K562 (cell line): ENCODE data around the gene CHRM4. TPM values are rescaled to one million over a fixed set of nuclear protein-coding genes. Genes with fewer than 3 reads are reported as not detected.

Source experiments
- ATAC-seq: fragments of 200-7000 bp; cut with Tn5 transposase; 3 replicates; pipeline ENCODE4 v1.9.1; 2020; ENCODE audit warnings: moderate library complexity
- BruUV-seq: library from RNA; stranded (reverse); fragments of 400-500 nt; replicated peaks from 2 replicates; lab custom pipeline; 2021; lab: Mats Ljungman, UMichigan
- CTCF ChIA-PET: fragments of 300-600 bp; formaldehyde crosslinking; extraction: SDS; loops from one replicate; lab custom pipeline; 2021; ENCODE audit warnings: low intra/inter-chr PET ratio; lab: Yijun Ruan, JAX
- POLR2A ChIA-PET: fragments of 300-600, 350-650 bp; sonication (Branson Sonifier 250); formaldehyde crosslinking; extraction: SDS; loops from one replicate; lab custom pipeline; 2021; ENCODE audit warnings: antibody characterized with exemption, inconsistent platforms; lab: Yijun Ruan, JAX
- DNase-seq, 4 experiments: peaks; one replicate each; pipeline versions ENCODE4 v3.0.0 to v3.0.0-alpha.2; 2011 to 2018; ENCODE audit warnings: low spot score in 3 of 4, mixed read lengths in 3 of 4; ENCODE audit errors: extremely low read depth in 1 of 4
- FAIRE-seq: peaks from 2 replicates; lab custom pipeline; 2011; peaks lifted over from hg19 to GRCh38; lab: Jason Lieb, UNC
- H2AFZ ChIP-seq: 2 replicates; pipeline ENCODE4 v1.6.0; 2011; ENCODE audit warnings: low read depth, low read length, control low read depth, inconsistent platforms
- H3K27ac ChIP-seq: fragments of 200-600 bp; 3 replicates; pipeline ENCODE4 v1.8.0; 2011; ENCODE audit warnings: low read depth, mild to moderate bottlenecking, control low read depth, inconsistent platforms, low read length, moderate library complexity, mixed read lengths; ENCODE audit errors: extremely low read depth
- H3K27me3 ChIP-seq, 2 experiments: fragments of 300-600 bp in 1 of 2; 2 replicates in 1 of 2; 3 replicates in 1 of 2; pipeline versions ENCODE4 v1.6.0 to v1.8.0; 2011; ENCODE audit warnings: inconsistent platforms in 2 of 2, low read length in 2 of 2, mild to moderate bottlenecking in 1 of 2, mixed read lengths in 1 of 2, moderate library complexity in 1 of 2; ENCODE audit not compliant: control insufficient read depth in 2 of 2, insufficient read depth in 2 of 2
- H3K36me3 ChIP-seq: fragments of 300-600 bp; 3 replicates; pipeline ENCODE4 v1.8.0; 2011; ENCODE audit warnings: mild to moderate bottlenecking, low read length, inconsistent platforms; ENCODE audit not compliant: control insufficient read depth, insufficient read depth
- H3K4me1 ChIP-seq, 2 experiments: fragments of 200-600 bp in 1 of 2; replicated peaks in 1 of 2; 2 replicates in 1 of 2; 3 replicates in 1 of 2; pipeline versions ENCODE4 v1.5.1 to v1.8.0; 2011; ENCODE audit warnings: inconsistent platforms in 2 of 2, low read length in 2 of 2, mild to moderate bottlenecking in 1 of 2, mixed read lengths in 1 of 2, moderate library complexity in 1 of 2; ENCODE audit not compliant: control insufficient read depth in 2 of 2, insufficient read depth in 2 of 2
- H3K4me2 ChIP-seq: 2 replicates; pipeline ENCODE4 v1.6.1; 2011; ENCODE audit warnings: low read length, control low read depth, inconsistent platforms, mixed read lengths; ENCODE audit not compliant: insufficient read depth
- H3K4me3 ChIP-seq: fragments of 200-600 bp; sonication (generic), shearing (Covaris generic); 2 replicates; pipeline ENCODE4 v1.5.1; 2016; ENCODE audit warnings: control low read depth, inconsistent platforms
- H3K79me2 ChIP-seq: fragments of 200-600 bp; 3 replicates; pipeline ENCODE4 v1.8.0; 2011; ENCODE audit warnings: low read length, inconsistent platforms; ENCODE audit not compliant: control insufficient read depth, insufficient read depth
- H3K9ac ChIP-seq, 2 experiments: 2 replicates each; pipeline versions ENCODE4 v1.6.0 to v1.6.1; 2011; ENCODE audit warnings: low read depth in 2 of 2, low read length in 2 of 2, control low read depth in 1 of 2, inconsistent platforms in 1 of 2, mild to moderate bottlenecking in 1 of 2, mixed read lengths in 1 of 2; ENCODE audit not compliant: insufficient read depth in 1 of 2
- H3K9me1 ChIP-seq: one replicate; pipeline ENCODE4 v1.6.0; 2011; ENCODE audit warnings: inconsistent platforms, mild to moderate bottlenecking, low read length, moderate library complexity; ENCODE audit not compliant: control insufficient read depth, insufficient read depth
- H3K9me3 ChIP-seq: replicated peaks from 2 replicates; pipeline ENCODE4 v1.5.1; 2011; ENCODE audit warnings: low read depth, low read length, inconsistent platforms; ENCODE audit not compliant: control insufficient read depth, insufficient read depth
- H4K20me1 ChIP-seq: replicated peaks from 2 replicates; pipeline ENCODE4 v1.6.1; 2011; ENCODE audit warnings: low read length, inconsistent platforms, mixed read lengths; ENCODE audit not compliant: control insufficient read depth, insufficient read depth
- BHLHE40 ChIP-seq: IDR thresholded peaks from 2 replicates; pipeline ENCODE4 v1.6.1; 2011; ENCODE audit warnings: low read length, improper control_type of control experiment
- CEBPB ChIP-seq: fragments of 450-650 bp; IDR thresholded peaks from 2 replicates; pipeline ENCODE4 v1.6.1; 2016; ENCODE audit warnings: missing genetic modification characterization, missing compliant biosample characterization
- EP300 ChIP-seq: IDR thresholded peaks from 2 replicates; pipeline ENCODE4 v1.6.1; 2012; ENCODE audit warnings: low read length, improper control_type of control experiment
- GABPA ChIP-seq: fragments of 200-800 bp; sonication (Bioruptor generic); conservative IDR thresholded peaks from 2 replicates; pipeline ENCODE4 v1.6.1; 2016; ENCODE audit warnings: low read depth, missing genetic modification characterization, missing compliant biosample characterization
- IRF2 ChIP-seq: sonication (generic); formaldehyde crosslinking; IDR thresholded peaks from 2 replicates; pipeline ENCODE4 v1.8.1; 2022; ENCODE audit warnings: mild to moderate bottlenecking, missing genetic modification reagents
- KDM2B ChIP-seq: fragments of 250-450 bp; sonication (Bioruptor Pico); IDR thresholded peaks from 2 replicates; pipeline ENCODE4 v1.8.0; 2021; ENCODE audit warnings: mild to moderate bottlenecking, moderate library complexity
- NR2F6 ChIP-seq: fragments of 450-650 bp; formaldehyde crosslinking; IDR thresholded peaks from 2 replicates; pipeline ENCODE4 v1.4.0; 2020; ENCODE audit warnings: mild to moderate bottlenecking
- ZC3H8 ChIP-seq: fragments of 450-650 bp; IDR thresholded peaks from 2 replicates; pipeline ENCODE4 v1.6.1; 2017
- ZFP30 ChIP-seq: fragments of 250-450 bp; sonication (Bioruptor Pico); IDR thresholded peaks from 2 replicates; pipeline ENCODE4 v1.8.0; 2022; ENCODE audit warnings: moderate library complexity, mild to moderate bottlenecking, inconsistent platforms, borderline replicate concordance
- ZNF384 ChIP-seq: IDR thresholded peaks from 2 replicates; pipeline ENCODE4 v1.6.1; 2012; ENCODE audit warnings: low read depth, low read length, improper control_type of control experiment
- WGBS: fragments of 100-300 bp; shearing (Covaris generic); methylation state at CpG from one replicate; pipeline ENCODE4 v1.1.6; 2016; ENCODE audit warnings: low coverage, mixed read lengths; ENCODE audit not compliant: insufficient coverage; ENCODE audit errors: missing lambda C conversion rate; 5-methylcytosine and 5-hydroxymethylcytosine counted together
- in situ Hi-C: fragments of 300-500 bp; cut with MboI; formaldehyde crosslinking; loops from 4 replicates; pipeline ENCODE4 v1.15.0; 2018; ENCODE audit warnings: inconsistent platforms, mixed read lengths
- intact Hi-C: fragments of 100-400 bp; cut with micrococcal nuclease; formaldehyde crosslinking; loops from 2 replicates; pipeline ENCODE4 v1.14.2; 2022
- polyA plus RNA-seq, 8 experiments: library from polyadenylated mRNA; depleted of rRNA in 4 of 8; stranded (reverse) in 5 of 8; unstranded in 3 of 8; fragments of >200 nt; fragmentation: Nextera tagmentation in 2 of 8; fragmentation: Illumina TruSeq in 1 of 8; extraction: Ambion mirVana in 2 of 8; extraction: Trizol in 1 of 8; gene quantifications; 2 replicates each; pipeline versions ENCODE4 v1.2.1 to v1.2.3, GENCODE V29; 2011 to 2014; ENCODE audit warnings: inconsistent platforms in 1 of 8, missing spikeins in 1 of 8
- total RNA-seq, 7 experiments: library from RNA; depleted of rRNA in 6 of 7; stranded (reverse); fragments of >200 nt in 6 of 7; fragmentation: Illumina TruSeq in 2 of 7; extraction: Trizol in 2 of 7; gene quantifications; 2 replicates each; pipeline versions ENCODE4 v1.2.1 to v1.2.3, GENCODE V29; 2011 to 2021; ENCODE audit warnings: low replicate concordance in 1 of 7
- TF ChIP-seq, protein P1 (sequence below): fragments of 200-600 bp; sonication (generic); IDR thresholded peaks from one replicate; pipeline ENCODE4 v1.6.1; 2012; ENCODE audit warnings: mild to moderate bottlenecking, low read depth, low read length, inconsistent platforms

Gene CHRM4
- total and polyA plus RNA-seq, 9 of the 15 experiments (the other 6 are each of a cell fraction or from before 2014, with no cell fraction given) = 0.22 to 1.3 (median 0.40) TPM; not detected in 2

DNA sequence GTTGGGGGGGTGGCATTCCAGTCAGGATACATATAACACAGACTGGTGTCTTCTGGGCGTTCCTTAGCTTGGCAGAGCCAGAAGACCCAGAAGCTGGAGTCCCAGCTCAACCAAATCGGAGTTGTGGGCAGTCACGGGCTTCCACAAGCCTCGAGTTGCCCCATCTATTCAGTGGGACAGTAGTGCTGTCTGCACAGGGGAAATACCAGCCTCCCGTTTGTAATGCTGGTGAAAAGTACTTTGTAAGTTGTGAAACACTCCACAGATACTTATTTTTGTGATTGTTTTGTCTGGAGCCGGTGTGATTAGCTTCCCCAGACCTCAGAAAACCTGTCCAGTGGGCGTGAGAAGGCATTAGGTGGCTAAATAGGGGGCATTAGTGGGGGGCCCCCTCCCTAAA is 30.7 kb downstream of the CHRM4 start:
- ATAC-seq = peak; percentile 4; the same call in 1 of the 3 replicates
- WGBS = 23% methylated on average over 7 of the region's 7 CpGs
- peak; percentile 15 for FAIRE-seq
- in situ Hi-C loops (no loop called here), intact Hi-C loops (no loop called here)
- Histone ChIP-seq H4K20me1 (peaks cover 5% of the 10 kb centered on the region; the same call in 1 of the 2 replicates), H3K9me3 (no peaks in the 10 kb centered on the region), H3K4me2 (peak overlapping the region; percentile 77), H3K79me2 (peaks cover 66% of the 10 kb centered on the region), H3K27me3 (no peaks in the 10 kb centered on the region), H2AFZ (peak overlapping the region; percentile 56; the same call in 1 of the 2 replicates), H3K27ac (peak overlapping the region; percentile 94), H3K4me3 (peak overlapping the region; percentile 36), H3K4me1 (peaks cover 38 to 52% of the 10 kb centered on the region in 2 experiments), H3K9me1 (peaks cover 4% of the 10 kb centered on the region), H3K9ac (peak overlapping the region; percentile 78 to 94), H3K36me3 (peaks cover 38% of the 10 kb centered on the region; the same call in 1 of the 3 replicates)
- no TSS peak for BruUV-seq
- DNase-seq = no peak
- ChIA-PET POLR2A (interaction anchor here (0.6 to 2.5 kb wide), 5 partner anchors 9 to 118 kb away, joined by 3 to 10 read pairs (median 4); no protein-coding TSS in a partner anchor), CTCF (interaction anchor here (0.6 to 1.8 kb wide), 2 partner anchors 9 to 10 kb away, joined by 4 to 5 read pairs; no protein-coding TSS in a partner anchor)
- TF ChIP-seq ZNF384 (no peak), KDM2B (no peak), EP300 (no peak), NR2F6 (CRISPR knock-in tag) (no peak), BHLHE40 (no peak), CEBPB (tag) (peak; percentile 52), IRF2 (no peak), GABPA (tag) (no peak), ZFP30 (CRISPR knock-in tag) (no peak), ZC3H8 (no peak)
- TF ChIP-seq, protein P1, sequence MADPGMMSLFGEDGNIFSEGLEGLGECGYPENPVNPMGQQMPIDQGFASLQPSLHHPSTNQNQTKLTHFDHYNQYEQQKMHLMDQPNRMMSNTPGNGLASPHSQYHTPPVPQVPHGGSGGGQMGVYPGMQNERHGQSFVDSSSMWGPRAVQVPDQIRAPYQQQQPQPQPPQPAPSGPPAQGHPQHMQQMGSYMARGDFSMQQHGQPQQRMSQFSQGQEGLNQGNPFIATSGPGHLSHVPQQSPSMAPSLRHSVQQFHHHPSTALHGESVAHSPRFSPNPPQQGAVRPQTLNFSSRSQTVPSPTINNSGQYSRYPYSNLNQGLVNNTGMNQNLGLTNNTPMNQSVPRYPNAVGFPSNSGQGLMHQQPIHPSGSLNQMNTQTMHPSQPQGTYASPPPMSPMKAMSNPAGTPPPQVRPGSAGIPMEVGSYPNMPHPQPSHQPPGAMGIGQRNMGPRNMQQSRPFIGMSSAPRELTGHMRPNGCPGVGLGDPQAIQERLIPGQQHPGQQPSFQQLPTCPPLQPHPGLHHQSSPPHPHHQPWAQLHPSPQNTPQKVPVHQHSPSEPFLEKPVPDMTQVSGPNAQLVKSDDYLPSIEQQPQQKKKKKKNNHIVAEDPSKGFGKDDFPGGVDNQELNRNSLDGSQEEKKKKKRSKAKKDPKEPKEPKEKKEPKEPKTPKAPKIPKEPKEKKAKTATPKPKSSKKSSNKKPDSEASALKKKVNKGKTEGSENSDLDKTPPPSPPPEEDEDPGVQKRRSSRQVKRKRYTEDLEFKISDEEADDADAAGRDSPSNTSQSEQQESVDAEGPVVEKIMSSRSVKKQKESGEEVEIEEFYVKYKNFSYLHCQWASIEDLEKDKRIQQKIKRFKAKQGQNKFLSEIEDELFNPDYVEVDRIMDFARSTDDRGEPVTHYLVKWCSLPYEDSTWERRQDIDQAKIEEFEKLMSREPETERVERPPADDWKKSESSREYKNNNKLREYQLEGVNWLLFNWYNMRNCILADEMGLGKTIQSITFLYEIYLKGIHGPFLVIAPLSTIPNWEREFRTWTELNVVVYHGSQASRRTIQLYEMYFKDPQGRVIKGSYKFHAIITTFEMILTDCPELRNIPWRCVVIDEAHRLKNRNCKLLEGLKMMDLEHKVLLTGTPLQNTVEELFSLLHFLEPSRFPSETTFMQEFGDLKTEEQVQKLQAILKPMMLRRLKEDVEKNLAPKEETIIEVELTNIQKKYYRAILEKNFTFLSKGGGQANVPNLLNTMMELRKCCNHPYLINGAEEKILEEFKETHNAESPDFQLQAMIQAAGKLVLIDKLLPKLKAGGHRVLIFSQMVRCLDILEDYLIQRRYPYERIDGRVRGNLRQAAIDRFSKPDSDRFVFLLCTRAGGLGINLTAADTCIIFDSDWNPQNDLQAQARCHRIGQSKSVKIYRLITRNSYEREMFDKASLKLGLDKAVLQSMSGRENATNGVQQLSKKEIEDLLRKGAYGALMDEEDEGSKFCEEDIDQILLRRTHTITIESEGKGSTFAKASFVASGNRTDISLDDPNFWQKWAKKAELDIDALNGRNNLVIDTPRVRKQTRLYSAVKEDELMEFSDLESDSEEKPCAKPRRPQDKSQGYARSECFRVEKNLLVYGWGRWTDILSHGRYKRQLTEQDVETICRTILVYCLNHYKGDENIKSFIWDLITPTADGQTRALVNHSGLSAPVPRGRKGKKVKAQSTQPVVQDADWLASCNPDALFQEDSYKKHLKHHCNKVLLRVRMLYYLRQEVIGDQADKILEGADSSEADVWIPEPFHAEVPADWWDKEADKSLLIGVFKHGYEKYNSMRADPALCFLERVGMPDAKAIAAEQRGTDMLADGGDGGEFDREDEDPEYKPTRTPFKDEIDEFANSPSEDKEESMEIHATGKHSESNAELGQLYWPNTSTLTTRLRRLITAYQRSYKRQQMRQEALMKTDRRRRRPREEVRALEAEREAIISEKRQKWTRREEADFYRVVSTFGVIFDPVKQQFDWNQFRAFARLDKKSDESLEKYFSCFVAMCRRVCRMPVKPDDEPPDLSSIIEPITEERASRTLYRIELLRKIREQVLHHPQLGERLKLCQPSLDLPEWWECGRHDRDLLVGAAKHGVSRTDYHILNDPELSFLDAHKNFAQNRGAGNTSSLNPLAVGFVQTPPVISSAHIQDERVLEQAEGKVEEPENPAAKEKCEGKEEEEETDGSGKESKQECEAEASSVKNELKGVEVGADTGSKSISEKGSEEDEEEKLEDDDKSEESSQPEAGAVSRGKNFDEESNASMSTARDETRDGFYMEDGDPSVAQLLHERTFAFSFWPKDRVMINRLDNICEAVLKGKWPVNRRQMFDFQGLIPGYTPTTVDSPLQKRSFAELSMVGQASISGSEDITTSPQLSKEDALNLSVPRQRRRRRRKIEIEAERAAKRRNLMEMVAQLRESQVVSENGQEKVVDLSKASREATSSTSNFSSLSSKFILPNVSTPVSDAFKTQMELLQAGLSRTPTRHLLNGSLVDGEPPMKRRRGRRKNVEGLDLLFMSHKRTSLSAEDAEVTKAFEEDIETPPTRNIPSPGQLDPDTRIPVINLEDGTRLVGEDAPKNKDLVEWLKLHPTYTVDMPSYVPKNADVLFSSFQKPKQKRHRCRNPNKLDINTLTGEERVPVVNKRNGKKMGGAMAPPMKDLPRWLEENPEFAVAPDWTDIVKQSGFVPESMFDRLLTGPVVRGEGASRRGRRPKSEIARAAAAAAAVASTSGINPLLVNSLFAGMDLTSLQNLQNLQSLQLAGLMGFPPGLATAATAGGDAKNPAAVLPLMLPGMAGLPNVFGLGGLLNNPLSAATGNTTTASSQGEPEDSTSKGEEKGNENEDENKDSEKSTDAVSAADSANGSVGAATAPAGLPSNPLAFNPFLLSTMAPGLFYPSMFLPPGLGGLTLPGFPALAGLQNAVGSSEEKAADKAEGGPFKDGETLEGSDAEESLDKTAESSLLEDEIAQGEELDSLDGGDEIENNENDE = no peak
